NCI-H146 treated with DMSO at 0.1 percent for 48 hours (cell line): ENCODE results near the gene STX2.

Source experiments
- DNase-seq: peaks from one replicate; lab custom pipeline; 2025; ENCODE audit not compliant: unreplicated experiment; lab: John Stamatoyannopoulos, UW

The STX2 gene

GRCh38 chr12:130831876-130832405 is 7.1 kb downstream of the STX2 start:
- no peak for DNase-seq

DNA sequence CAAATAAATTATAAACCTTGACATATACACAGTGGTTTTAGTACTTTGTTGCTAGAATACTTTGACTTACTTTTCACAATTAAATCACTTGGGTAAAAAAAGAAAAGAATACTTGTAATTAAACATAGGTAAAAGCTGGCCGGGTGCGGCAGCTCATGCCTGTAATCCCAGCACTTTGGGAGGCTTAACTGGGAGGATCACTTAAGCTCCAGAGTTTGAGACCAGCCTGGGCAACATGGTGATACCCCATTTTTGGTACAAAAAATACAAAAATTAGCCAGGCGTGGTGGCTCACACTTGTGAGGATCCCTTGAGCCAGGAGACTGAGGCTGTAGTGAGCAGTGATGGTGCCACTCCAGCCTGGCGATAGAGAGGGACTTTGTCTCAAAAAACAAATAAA is 7.8 kb downstream of the STX2 start:
- no peak for DNase-seq

GRCh38 chr12:130830246-130830551 is 8.9 kb downstream of the STX2 start:
- DNase-seq, result peak; percentile 49

DNA sequence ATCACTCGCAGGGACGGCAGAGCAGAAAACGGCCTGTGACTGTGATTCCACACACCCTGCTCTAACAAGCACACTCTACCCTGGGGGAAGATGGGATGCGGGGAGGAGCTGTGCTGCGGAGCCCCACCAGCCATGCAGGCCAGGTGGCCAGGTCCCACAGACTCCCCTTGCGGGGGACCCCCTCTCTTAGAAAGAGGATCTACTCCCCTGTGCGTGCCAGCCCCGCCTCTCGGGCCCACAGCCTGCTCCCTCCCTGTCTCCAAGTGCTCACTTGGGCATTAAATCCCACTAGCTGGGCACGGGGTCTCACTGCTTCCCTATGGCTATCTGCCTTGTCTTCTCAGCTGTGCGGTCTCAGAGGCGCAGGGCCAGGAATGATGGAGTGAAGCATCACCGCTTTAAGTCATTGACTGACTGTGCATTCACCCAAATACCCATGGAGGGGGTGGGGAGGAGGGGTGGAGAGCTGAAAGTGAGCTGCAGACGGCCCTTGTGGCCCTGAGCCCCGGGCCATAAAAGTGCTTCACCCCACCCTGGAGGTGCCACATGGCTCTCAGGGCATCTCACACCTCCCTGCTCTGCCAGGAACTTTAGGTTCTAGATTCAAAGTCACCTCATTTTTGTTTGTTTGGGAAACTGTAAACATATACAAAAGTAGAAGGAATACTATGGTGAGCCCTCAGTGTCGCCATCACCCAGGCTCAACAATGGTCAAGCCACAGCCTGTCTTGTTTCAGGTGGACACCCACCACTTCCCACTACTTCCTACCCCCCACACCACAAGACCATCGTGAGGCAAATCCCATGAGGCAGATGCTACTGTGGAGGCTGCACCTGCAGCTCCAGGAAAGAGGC is 9.4 kb downstream of the STX2 start:
- DNase-seq, result no peak

GRCh38 chr12:130828895-130829294 is 10.2 kb downstream of the STX2 start:
- no peak for DNase-seq

DNA sequence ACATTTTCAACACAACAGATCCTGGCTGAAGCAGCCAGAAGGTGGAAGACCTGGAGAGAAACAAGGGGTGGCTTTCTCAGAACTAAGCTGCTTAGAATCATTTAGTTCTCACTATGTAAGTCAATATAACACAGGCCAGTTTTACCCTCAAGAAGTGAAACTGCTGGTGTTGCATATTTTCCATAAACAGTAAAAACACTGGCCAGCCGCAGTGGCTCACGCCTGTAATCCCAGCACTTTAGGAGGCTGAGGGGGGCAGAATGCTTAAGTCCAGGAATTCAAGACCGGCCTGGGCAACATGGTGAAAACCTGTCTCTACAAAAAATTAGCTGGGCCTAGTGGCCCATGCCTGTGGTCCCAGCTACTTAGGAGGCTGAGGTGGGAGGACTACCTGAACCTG is 11.6 kb downstream of the STX2 start:
- DNase-seq, result no peak

DNA sequence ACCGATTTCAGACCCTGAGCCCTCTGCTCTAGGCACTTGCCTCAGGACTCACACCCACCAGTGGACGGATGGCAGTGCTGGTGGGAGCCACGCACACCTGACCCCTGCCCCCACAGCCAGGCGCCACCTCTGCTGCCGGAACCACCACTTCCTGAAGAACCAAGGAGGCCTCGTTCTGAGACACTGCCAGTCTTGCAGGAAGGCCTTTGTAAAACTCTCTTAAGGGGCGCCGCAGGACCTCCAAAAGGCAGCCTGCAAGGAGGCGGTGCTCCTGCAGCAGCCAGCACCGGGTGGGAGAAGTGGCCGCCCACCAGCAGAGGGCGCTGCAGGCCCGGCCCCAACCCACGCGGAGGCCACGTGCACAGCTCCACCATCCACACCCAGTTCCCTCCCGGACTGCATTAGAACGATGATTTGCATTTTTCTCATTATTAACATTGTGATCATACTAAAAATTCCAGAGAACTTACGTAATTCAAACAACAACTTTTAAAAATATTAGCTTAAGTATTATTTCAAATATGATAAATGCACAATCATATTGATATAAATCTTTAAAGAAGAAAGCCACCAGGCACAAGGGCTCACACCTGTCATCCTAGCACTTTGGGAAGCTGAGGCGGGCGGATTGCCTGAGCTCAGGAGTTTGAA is 12.8 kb downstream of the STX2 start:
- DNase-seq, result no peak

DNA sequence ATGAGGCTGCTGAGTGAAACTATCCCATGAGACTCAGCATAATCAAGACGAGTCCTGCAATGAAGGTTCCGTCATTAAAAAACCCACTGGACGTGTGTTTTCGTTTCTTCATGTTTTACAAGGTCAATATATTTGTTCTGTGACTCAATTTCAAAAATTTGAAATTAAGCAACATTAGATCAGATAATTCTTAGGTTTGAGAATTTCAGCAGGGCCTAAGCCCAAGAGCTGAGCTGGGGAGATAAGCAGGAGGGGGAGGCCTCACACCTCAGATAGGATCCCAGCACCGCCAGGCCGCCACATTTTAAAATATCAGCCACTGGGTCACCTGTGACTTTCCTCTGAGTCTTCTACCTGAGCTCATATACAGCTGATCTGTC is 13.3 kb downstream of the STX2 start:
- no peak for DNase-seq

- DNase-seq, result no peak
These were observed 19.4 kb downstream of the STX2 start for GRCh38 chr12:130819681-130820080.

GRCh38 chr12:130818635-130819576 is 20.1 kb downstream of the STX2 start:
- peak; percentile 20 for DNase-seq

GRCh38 chr12:130818272-130818634 is 20.8 kb downstream of the STX2 start:
- DNase-seq, result no peak

GRCh38 chr12:130817804-130818203 is 21.2 kb downstream of the STX2 start:
- DNase-seq, result no peak

DNA sequence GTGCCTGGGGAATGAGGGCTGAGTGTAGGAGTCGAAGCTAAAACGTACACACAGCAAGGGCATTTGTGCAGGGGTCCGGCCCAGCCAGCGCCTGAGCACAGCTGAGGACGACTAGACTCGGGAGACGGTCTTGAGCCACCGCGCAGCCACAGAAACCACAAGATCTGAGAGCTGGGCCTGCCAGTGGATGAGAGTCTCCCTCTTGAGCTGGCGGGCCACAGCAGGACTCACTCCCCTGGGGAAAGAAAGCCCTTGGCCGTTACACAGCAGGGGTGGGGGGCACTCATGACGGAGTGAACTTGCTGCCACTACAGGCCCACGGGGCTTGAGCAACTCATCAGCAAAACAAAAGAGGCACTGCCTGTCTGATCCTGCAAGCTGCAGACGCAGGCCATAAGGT is 23.0 kb downstream of the STX2 start:
- no peak for DNase-seq

GRCh38 chr12:130815028-130815741 is 23.9 kb downstream of the STX2 start:
- DNase-seq, result no peak

DNA sequence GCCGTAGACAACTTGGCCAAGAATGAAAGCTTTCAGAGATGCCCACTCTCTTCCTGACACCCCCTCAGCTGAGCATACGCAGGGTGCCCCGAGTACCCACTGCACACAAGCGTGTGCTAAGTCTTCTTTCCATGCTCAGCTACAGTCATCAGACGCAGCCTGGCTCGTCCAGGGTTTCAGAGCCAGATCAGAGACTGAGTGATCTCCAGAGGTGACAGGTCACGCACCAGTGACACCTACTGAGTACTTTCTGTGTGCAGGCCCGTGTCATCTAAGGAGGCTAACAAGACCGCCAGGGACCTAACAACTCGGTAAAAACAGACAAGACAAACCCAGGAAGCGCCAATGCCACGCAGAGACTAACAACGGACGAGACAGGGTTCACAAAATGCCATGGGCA is 25.1 kb downstream of the STX2 start:
- DNase-seq, result no peak

DNA sequence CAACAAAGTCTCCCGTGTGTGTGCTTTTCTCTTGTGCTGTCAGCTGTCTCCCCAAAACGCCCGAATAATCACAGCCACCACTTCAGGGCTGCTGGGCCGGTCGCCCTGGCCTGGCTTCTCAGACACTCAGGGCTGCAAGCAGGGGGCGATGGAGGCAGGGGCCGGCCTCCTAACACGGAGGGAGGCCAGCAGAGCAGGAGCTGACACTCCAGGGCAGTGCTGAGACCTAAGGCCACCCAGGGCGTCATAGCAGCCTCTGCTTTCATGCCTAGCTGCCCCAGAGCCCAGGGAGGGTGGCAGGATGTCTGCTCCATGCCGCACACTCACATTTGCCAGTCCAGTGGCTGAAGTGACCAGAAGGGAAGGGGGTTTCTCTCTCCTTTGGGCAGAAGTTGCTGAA is 25.6 kb downstream of the STX2 start:
- no peak for DNase-seq

GRCh38 chr12:130809791-130810190 is 29.3 kb downstream of the STX2 start:
- DNase-seq, result no peak

GRCh38 chr12:130807309-130807708 is 31.7 kb downstream of the STX2 start:
- no peak for DNase-seq

DNA sequence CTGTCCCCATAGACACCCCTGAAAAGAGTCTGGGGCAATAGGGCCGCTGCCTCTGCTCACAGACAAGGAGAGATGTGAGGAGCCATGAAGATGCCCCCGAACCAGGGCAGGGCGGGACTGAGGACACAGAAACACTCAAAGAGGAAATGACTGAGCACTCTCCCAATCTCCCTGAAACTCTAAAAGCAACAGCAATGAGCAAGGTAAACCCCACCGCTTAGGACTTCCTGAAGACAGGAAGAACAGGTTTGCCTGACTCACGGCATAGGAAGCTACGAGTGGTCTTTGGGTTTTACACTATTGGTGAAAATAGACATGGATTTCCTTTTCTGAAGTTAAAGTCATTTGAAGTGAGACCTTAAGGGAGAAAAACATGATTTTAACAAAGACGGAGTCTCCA is 32.5 kb downstream of the STX2 start:
- no peak for DNase-seq

- DNase-seq, result no peak
These were observed 33.4 kb downstream of the STX2 start for GRCh38 chr12:130805635-130806034.

- no peak for DNase-seq
These were observed 34.8 kb downstream of the STX2 start for GRCh38 chr12:130804216-130804615.
